GM19395 (cell line): ENCODE results near the gene ATP1A4.
"Not testable (repeated sequence)": the region's sequence is repeated elsewhere in the genome, so short reads cannot be mapped to it uniquely, and the experiment has no call there.

Experiments used
- ATAC-seq: cut with Tn5 transposase; IDR thresholded peaks from one replicate; pipeline ENCODE4 v1.9.1; 2021; ENCODE audit warnings: mild to moderate bottlenecking, moderate library complexity; ENCODE audit not compliant: unreplicated experiment

ATP1A4 gene

GRCh38 chr1:160122978-160123495 lies 28.4 kb upstream of the ATP1A4 start:
- ATAC-seq: no peak

DNA sequence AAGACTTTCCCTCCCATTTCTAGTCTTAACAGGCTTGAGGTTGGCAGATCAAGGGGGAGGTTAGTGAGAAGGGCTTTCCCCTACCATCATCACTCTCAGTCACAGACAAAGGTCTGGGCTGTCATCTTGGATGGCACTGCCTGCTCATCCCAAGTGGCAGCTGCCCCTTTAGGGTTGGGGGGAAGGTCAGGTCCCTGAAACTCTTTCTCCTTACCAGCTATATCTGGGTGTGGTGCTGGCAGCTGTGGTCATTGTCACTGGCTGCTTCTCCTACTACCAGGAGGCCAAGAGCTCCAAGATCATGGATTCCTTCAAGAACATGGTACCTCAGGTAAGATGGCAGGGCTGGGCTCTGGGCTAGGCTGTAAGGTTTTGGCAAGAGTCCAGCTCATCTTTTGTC lies 27.7 kb upstream of the ATP1A4 start:
- ATAC-seq: no peak

- ATAC-seq: no peak
These were observed 26.5 kb upstream of the ATP1A4 start for GRCh38 chr1:160124705-160125478.

- ATAC-seq: no peak
These were observed 25.7 kb upstream of the ATP1A4 start for GRCh38 chr1:160125746-160126145.

DNA sequence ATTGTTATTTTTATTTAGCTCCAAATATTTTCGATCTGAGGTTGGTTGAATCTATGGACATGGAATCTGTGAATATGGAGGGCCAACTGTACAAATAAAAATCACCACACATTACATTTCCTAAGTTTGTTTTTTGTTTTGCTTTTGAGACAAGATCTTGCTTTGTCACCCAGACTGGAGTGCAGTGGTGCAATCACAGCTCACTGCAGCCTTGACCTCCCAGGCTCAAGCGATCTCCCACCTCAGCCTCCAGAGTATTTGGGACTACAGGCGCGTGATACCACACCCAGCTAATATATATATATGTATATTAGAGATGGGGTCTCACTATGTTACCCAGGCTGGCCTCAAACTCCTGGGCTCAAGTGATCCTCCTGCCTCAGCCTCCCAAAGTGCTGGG lies 25.1 kb upstream of the ATP1A4 start:
- not testable (repeated sequence) for ATAC-seq

DNA sequence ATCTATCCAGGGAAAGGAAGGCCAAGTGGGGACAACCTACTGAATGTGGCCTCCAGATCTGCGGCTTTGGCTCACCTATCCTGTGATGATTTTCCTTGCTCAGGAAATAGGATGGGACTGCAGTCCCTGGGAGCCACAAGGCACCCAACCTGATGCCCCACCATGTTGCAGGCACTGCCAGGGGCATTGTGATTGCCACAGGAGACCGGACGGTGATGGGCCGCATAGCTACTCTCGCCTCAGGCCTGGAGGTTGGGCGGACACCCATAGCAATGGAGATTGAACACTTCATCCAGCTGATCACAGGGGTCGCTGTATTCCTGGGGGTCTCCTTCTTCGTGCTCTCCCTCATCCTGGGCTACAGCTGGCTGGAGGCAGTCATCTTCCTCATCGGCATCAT lies 24.0 kb upstream of the ATP1A4 start:
- ATAC-seq: no peak

GRCh38 chr1:160127865-160128523 lies 23.4 kb upstream of the ATP1A4 start:
- ATAC-seq: no peak

GRCh38 chr1:160128636-160129035 lies 22.8 kb upstream of the ATP1A4 start:
- ATAC-seq: no peak

DNA sequence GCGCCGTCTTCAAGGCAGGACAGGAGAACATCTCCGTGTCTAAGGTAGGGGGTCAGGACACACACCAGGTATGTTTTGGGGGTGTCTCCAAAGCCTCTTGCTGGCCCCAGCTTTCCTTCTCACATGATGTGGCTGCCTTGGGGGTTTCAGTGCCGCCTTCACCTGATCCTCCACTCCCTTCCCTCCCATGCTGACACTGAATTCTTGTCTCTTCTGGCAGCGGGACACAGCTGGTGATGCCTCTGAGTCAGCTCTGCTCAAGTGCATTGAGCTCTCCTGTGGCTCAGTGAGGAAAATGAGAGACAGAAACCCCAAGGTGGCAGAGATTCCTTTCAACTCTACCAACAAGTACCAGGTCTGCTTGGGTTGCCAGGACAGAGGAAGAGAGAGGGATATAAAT lies 22.4 kb upstream of the ATP1A4 start:
- ATAC-seq: no peak

- ATAC-seq: no peak
These were observed 21.8 kb upstream of the ATP1A4 start for GRCh38 chr1:160129558-160129957.

DNA sequence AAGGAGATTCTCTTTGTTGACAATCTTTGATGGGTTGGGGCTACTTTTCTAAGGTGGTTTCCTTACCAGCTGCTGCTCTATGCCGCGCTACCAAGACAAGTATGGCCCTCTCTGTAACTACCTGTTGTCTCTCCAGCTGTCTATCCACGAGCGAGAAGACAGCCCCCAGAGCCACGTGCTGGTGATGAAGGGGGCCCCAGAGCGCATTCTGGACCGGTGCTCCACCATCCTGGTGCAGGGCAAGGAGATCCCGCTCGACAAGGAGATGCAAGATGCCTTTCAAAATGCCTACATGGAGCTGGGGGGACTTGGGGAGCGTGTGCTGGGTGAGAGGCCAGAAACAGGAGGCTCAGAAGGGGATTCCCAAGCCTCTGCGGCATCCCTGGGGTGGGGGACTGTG lies 21.4 kb upstream of the ATP1A4 start:
- no peak for ATAC-seq

DNA sequence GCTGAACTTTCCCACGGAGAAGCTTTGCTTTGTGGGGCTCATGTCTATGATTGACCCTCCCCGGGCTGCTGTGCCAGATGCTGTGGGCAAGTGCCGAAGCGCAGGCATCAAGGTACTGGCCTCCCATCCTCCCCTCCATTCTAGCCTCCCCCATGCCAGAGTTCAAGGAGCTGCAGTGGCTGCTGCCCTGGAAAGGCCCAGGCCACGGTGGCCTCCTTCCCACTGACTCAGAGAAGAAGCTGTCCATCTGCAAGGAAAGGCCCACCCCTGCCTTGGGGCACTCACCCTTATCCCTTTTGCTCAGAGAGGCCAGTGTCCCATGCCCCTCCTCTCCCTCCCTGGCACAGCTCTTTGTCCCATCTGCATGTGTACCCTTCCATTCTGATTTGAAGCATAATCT lies 20.9 kb upstream of the ATP1A4 start:
- no peak for ATAC-seq

- no peak for ATAC-seq
These were observed 20.5 kb upstream of the ATP1A4 start for GRCh38 chr1:160130939-160131338.

- no peak for ATAC-seq
These were observed 19.4 kb upstream of the ATP1A4 start for GRCh38 chr1:160131803-160132565.

GRCh38 chr1:160133990-160134770 lies 17.2 kb upstream of the ATP1A4 start:
- ATAC-seq: no peak

GRCh38 chr1:160134791-160135572 lies 16.4 kb upstream of the ATP1A4 start:
- ATAC-seq: no peak

DNA sequence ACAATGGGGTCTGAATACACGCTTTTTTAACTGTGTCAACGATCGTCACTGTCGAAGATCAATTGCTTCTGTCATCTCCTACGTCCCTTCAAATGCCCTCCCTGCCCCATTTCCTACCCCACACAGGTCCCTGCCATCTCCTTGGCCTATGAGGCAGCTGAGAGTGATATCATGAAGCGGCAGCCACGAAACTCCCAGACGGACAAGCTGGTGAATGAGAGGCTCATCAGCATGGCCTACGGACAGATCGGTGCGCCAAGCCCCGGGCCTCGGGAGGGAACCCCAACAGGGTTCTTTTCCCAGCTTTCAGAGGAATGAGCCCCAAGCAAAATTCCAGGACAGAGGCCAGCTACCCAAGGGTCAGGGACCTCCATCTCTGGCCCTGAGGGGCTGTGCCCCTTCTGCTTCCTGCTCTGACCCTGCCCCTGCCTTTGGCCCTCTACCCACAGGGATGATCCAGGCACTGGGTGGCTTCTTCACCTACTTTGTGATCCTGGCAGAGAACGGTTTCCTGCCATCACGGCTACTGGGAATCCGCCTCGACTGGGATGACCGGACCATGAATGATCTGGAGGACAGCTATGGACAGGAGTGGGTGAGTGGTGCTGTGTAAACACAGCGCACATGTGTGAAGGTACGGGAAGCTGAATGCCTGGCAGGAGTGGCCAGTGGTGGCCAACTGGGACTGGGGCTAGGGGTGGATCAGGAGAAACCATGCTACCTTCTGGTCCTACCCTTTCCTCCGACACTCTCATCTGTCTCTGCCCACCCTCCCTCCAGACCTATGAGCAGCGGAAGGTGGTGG lies 15.1 kb upstream of the ATP1A4 start:
- ATAC-seq: no peak

DNA sequence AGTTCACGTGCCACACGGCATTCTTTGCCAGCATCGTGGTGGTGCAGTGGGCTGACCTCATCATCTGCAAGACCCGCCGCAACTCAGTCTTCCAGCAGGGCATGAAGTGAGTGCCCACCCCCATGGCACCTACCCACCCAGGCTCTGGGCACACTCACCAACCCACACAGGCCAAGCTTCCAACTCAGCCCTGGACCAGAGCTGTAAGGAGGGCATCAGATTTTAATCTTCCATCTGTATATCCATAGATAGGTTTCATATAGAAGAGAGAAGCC lies 14.5 kb upstream of the ATP1A4 start:
- no peak for ATAC-seq

- ATAC-seq: no peak
These were observed 14.1 kb upstream of the ATP1A4 start for GRCh38 chr1:160137216-160137862.
